ENCODE results near the gene ZCCHC13.

The ZCCHC13 gene

GRCh38 chrX:74291964-74292807 lies 11.8 kb upstream of the ZCCHC13 start:
- H3K27ac ChIP-seq: peak overlapping the region; percentile 97
- POLR2A ChIA-PET (ENCODE audit: low non-redundant PET): interaction anchor here (0.6 kb wide), 1 partner anchor 172 kb away, joined by 5 read pairs; no protein-coding TSS in a partner anchor
- peak; percentile 93 for DNase-seq (ENCODE audit: low spot score)
- CTCF ChIA-PET: no interaction called here
- peak; percentile 24; the same call in 1 of the 2 replicates for TF ChIP-seq CTCF (conservative IDR thresholded peaks at IDR 0.05; ENCODE audit: low read depth)

- POLR2A ChIA-PET (ENCODE audit: low non-redundant PET): interaction anchor here (0.6 kb wide), 1 partner anchor 173 kb away, joined by 5 read pairs; no protein-coding TSS in a partner anchor
Observed at GRCh38 chrX:74292808-74293123, 11.2 kb upstream of the ZCCHC13 start.

GRCh38 chrX:74293343-74293946 lies 10.5 kb upstream of the ZCCHC13 start:
- TF ChIP-seq CTCF (conservative IDR thresholded peaks at IDR 0.05; ENCODE audit: low read depth): no peak
- CTCF ChIA-PET: no interaction called here
- POLR2A ChIA-PET (ENCODE audit: low non-redundant PET): no interaction called here
- DNase-seq (ENCODE audit: low spot score): peak; percentile 76
- peak overlapping the region; percentile 97 for H3K27ac ChIP-seq

More at GRCh38 chrX:74292808-74293123, 11.2 kb upstream of the ZCCHC13 start:
- peak overlapping the region; percentile 97 for H3K27ac ChIP-seq
- CTCF ChIA-PET: no interaction called here
- no peak for TF ChIP-seq CTCF (conservative IDR thresholded peaks at IDR 0.05; ENCODE audit: low read depth)
- no peak for DNase-seq (ENCODE audit: low spot score)

DNA sequence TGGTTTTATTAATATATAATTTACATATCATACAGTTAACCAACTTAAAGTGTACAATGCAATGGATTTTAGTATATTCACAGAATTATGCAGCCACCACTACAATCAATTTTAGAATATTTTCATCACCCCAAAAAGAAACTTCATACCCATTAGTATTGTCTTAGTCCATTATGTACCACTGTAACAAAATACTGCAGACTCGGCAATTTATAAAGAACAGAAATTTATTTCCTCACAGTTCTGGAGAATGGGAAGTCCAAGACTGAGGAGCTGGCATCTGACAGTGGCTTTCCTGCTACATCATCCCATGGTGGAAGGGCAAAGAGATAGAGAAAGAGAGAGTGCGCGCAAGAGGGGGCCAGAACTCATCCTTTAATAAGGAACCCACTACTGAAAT lies 8.9 kb upstream of the ZCCHC13 start:
- CTCF ChIA-PET: no interaction called here

GRCh38 chrX:74297766-74298165 lies 6.2 kb upstream of the ZCCHC13 start:
- H3K27ac ChIP-seq: no peak overlapping the region
- no peak for DNase-seq (ENCODE audit: low spot score)
- TF ChIP-seq CTCF (conservative IDR thresholded peaks at IDR 0.05; ENCODE audit: low read depth): no peak
- CTCF ChIA-PET: no interaction called here
- POLR2A ChIA-PET (ENCODE audit: low non-redundant PET): no interaction called here

More for the DNA sequence above, 8.9 kb upstream of the ZCCHC13 start:
- TF ChIP-seq CTCF (conservative IDR thresholded peaks at IDR 0.05; ENCODE audit: low read depth): no peak
- H3K27ac ChIP-seq: no peak overlapping the region
- POLR2A ChIA-PET (ENCODE audit: low non-redundant PET): no interaction called here
- DNase-seq (ENCODE audit: low spot score): no peak

- H3K27ac ChIP-seq: no peak overlapping the region
- DNase-seq (ENCODE audit: low spot score): no peak
- CTCF ChIA-PET: no interaction called here
- no peak for TF ChIP-seq CTCF (conservative IDR thresholded peaks at IDR 0.05; ENCODE audit: low read depth)
- POLR2A ChIA-PET (ENCODE audit: low non-redundant PET): no interaction called here
Observed at GRCh38 chrX:74300869-74301268, 3.1 kb upstream of the ZCCHC13 start.
